ENCODE measurements around the gene PYGB. TPM values are rescaled to one million over a fixed set of nuclear protein-coding genes. Genes with fewer than 3 reads are reported as not detected.

Gene PYGB
- total RNA-seq, 1 donor from 2014 or later = 46.6 TPM

GRCh38 chr20:25297141-25297905 lies 49.4 kb downstream of the PYGB start:
- H3K4me1 Mint-ChIP-seq = no peaks in the 10 kb centered on the region
- no peak for TF ChIP-seq CTCF (IDR thresholded peaks at IDR 0.05; ENCODE audit: unreplicated experiment)
- no peaks in the 10 kb centered on the region for H3K27me3 Mint-ChIP-seq (ENCODE audit: low read depth)
- no peaks in the 10 kb centered on the region for H3K9me3 Mint-ChIP-seq
- H3K4me3 Mint-ChIP-seq = no peak overlapping the region
- H3K27ac Mint-ChIP-seq = no peak overlapping the region
- H3K36me3 Mint-ChIP-seq = peaks cover 7% of the 10 kb centered on the region
- no peak for DNase-seq (ENCODE audit: low spot score in 2 of 2, unreplicated experiment in 2 of 2)

GRCh38 chr20:25299806-25300205 lies 51.9 kb downstream of the PYGB start:
- no peak for TF ChIP-seq CTCF (IDR thresholded peaks at IDR 0.05; ENCODE audit: unreplicated experiment)
- H3K27ac Mint-ChIP-seq = no peak overlapping the region
- DNase-seq (ENCODE audit: low spot score in 2 of 2, unreplicated experiment in 2 of 2) = no peak
- no peaks in the 10 kb centered on the region for H3K27me3 Mint-ChIP-seq (ENCODE audit: low read depth)
- no peak overlapping the region for H3K4me3 Mint-ChIP-seq
- H3K36me3 Mint-ChIP-seq = peaks cover 6% of the 10 kb centered on the region
- no peaks in the 10 kb centered on the region for H3K9me3 Mint-ChIP-seq
- H3K4me1 Mint-ChIP-seq = no peaks in the 10 kb centered on the region

GRCh38 chr20:25300496-25301170 lies 52.7 kb downstream of the PYGB start:
- no peaks in the 10 kb centered on the region for H3K27me3 Mint-ChIP-seq (ENCODE audit: low read depth)
- H3K27ac Mint-ChIP-seq = no peak overlapping the region
- H3K4me3 Mint-ChIP-seq = no peak overlapping the region
- no peaks in the 10 kb centered on the region for H3K9me3 Mint-ChIP-seq
- TF ChIP-seq CTCF (IDR thresholded peaks at IDR 0.05; ENCODE audit: unreplicated experiment) = no peak
- DNase-seq (ENCODE audit: low spot score in 2 of 2, unreplicated experiment in 2 of 2) = no peak
- H3K36me3 Mint-ChIP-seq = peaks cover 6% of the 10 kb centered on the region
- no peaks in the 10 kb centered on the region for H3K4me1 Mint-ChIP-seq

GRCh38 chr20:25301357-25301920 lies 53.6 kb downstream of the PYGB start:
- Mint-ChIP-seq H3K4me3 (no peak overlapping the region), H3K4me1 (no peaks in the 10 kb centered on the region), H3K27me3 (ENCODE audit: low read depth) (no peaks in the 10 kb centered on the region), H3K27ac (peak overlapping the region; percentile 9), H3K36me3 (peaks cover 6% of the 10 kb centered on the region), H3K9me3 (no peaks in the 10 kb centered on the region)
- no peak for TF ChIP-seq CTCF (IDR thresholded peaks at IDR 0.05; ENCODE audit: unreplicated experiment)
- no peak for DNase-seq (ENCODE audit: low spot score in 2 of 2, unreplicated experiment in 2 of 2)

GRCh38 chr20:25302596-25302995 lies 54.7 kb downstream of the PYGB start:
- Mint-ChIP-seq H3K9me3 (no peaks in the 10 kb centered on the region), H3K4me3 (no peak overlapping the region), H3K4me1 (no peaks in the 10 kb centered on the region), H3K36me3 (peaks cover 6% of the 10 kb centered on the region), H3K27ac (no peak overlapping the region), H3K27me3 (ENCODE audit: low read depth) (no peaks in the 10 kb centered on the region)
- DNase-seq (ENCODE audit: low spot score in 2 of 2, unreplicated experiment in 2 of 2) = no peak
- no peak for TF ChIP-seq CTCF (IDR thresholded peaks at IDR 0.05; ENCODE audit: unreplicated experiment)

Data from mesothelial cell of epicardium (in vitro differentiated cells).